ENCODE measurements around the gene BANK1.
"Not testable (repeated sequence)": the region's sequence is repeated elsewhere in the genome, so short reads cannot be mapped to it uniquely, and the experiment has no call there.

BANK1 gene

GRCh38 chr4:101885574-101885973 is 95.0 kb downstream of the BANK1 start:
- no peak for DNase-seq (ENCODE audit: low read depth)

GRCh38 chr4:101886826-101887225 is 96.3 kb downstream of the BANK1 start:
- no peak for DNase-seq (ENCODE audit: low read depth)

- no peak for DNase-seq (ENCODE audit: low read depth)
Measured at GRCh38 chr4:101888472-101888871, 97.9 kb downstream of the BANK1 start.

GRCh38 chr4:101905527-101905926 is 115.0 kb downstream of the BANK1 start:
- DNase-seq (ENCODE audit: low read depth): not testable (repeated sequence)

GRCh38 chr4:101910786-101911373 is 120.3 kb downstream of the BANK1 start:
- no peak for DNase-seq (ENCODE audit: low read depth)

GRCh38 chr4:101911616-101912015 is 121.1 kb downstream of the BANK1 start:
- no peak for DNase-seq (ENCODE audit: low read depth)

- DNase-seq (ENCODE audit: low read depth): no peak
Measured at GRCh38 chr4:101914761-101915160, 124.2 kb downstream of the BANK1 start.

GRCh38 chr4:101919373-101919977 is 128.9 kb downstream of the BANK1 start:
- no peak for DNase-seq (ENCODE audit: low read depth)

GRCh38 chr4:101921370-101921769 is 130.8 kb downstream of the BANK1 start:
- no peak for DNase-seq (ENCODE audit: low read depth)

- no peak for DNase-seq (ENCODE audit: low read depth)
Measured at GRCh38 chr4:101931619-101932018, 141.1 kb downstream of the BANK1 start.

- no peak for DNase-seq (ENCODE audit: low read depth)
Measured at GRCh38 chr4:101933855-101934254, 143.3 kb downstream of the BANK1 start.

- no peak for DNase-seq (ENCODE audit: low read depth)
Measured at GRCh38 chr4:101938836-101939235, 148.3 kb downstream of the BANK1 start.

GRCh38 chr4:101941816-101942358 is 151.4 kb downstream of the BANK1 start:
- no peak for DNase-seq (ENCODE audit: low read depth)

- no peak for DNase-seq (ENCODE audit: low read depth)
Measured at GRCh38 chr4:101942891-101943290, 152.4 kb downstream of the BANK1 start.

GRCh38 chr4:101944649-101945048 is 154.1 kb downstream of the BANK1 start:
- no peak for DNase-seq (ENCODE audit: low read depth)

- DNase-seq (ENCODE audit: low read depth): no peak
Measured at GRCh38 chr4:101948055-101948454, 157.5 kb downstream of the BANK1 start.

- DNase-seq (ENCODE audit: low read depth): no peak
Measured at GRCh38 chr4:101948951-101949350, 158.4 kb downstream of the BANK1 start.

GRCh38 chr4:101950258-101950979 is 159.9 kb downstream of the BANK1 start:
- DNase-seq (ENCODE audit: low read depth): no peak

- no peak for DNase-seq (ENCODE audit: low read depth)
Measured at GRCh38 chr4:101952985-101953384, 162.5 kb downstream of the BANK1 start.

- DNase-seq (ENCODE audit: low read depth): no peak
Measured at GRCh38 chr4:101953949-101954348, 163.4 kb downstream of the BANK1 start.

GRCh38 chr4:101954351-101954750 is 163.8 kb downstream of the BANK1 start:
- DNase-seq (ENCODE audit: low read depth): no peak

GRCh38 chr4:101954975-101955678 is 164.6 kb downstream of the BANK1 start:
- DNase-seq (ENCODE audit: low read depth): no peak
